Measurements from ENCODE around the gene PTPRR. TPM values are rescaled to one million over a fixed set of nuclear protein-coding genes. Genes with fewer than 3 reads are reported as not detected.

PTPRR gene
- total and polyA plus RNA-seq, 7 donors = 0.99 to 38.6 (median 4.2) TPM

- H3K27ac ChIP-seq = no peak overlapping the region
- intact Hi-C loops (cut with DNase I) = no loop called here
- H3K4me3 ChIP-seq = no peak overlapping the region
- no peak for DNase-seq
- no peaks in the 10 kb centered on the region for H3K4me1 ChIP-seq
- H3K27me3 ChIP-seq = no peaks in the 10 kb centered on the region
- H3K9me3 ChIP-seq = no peaks in the 10 kb centered on the region
- no peak for TF ChIP-seq EP300 (IDR thresholded peaks at IDR 0.05)
- TF ChIP-seq CTCF (IDR thresholded peaks at IDR 0.05) = no peak
- TF ChIP-seq POLR2A (IDR thresholded peaks at IDR 0.05) = no peak
- TF ChIP-seq POLR2AphosphoS5 (IDR thresholded peaks at IDR 0.05) = no peak
- H3K36me3 ChIP-seq = no peaks in the 10 kb centered on the region
- 94 to 96% methylated on average over 5 of the region's 5 CpGs for WGBS, 2 donors
These were observed 248.8 kb downstream of the PTPRR start for GRCh38 chr12:70671698-70672097.

- no peaks in the 10 kb centered on the region for H3K9me3 ChIP-seq
- H3K4me3 ChIP-seq = no peak overlapping the region
- H3K27me3 ChIP-seq = no peaks in the 10 kb centered on the region
- no peak overlapping the region for H3K27ac ChIP-seq
- no peaks in the 10 kb centered on the region for H3K36me3 ChIP-seq
- WGBS, 2 donors = 72 to 81% methylated on average over 3 of the region's 3 CpGs
- DNase-seq = no peak
- H3K4me1 ChIP-seq = no peaks in the 10 kb centered on the region
- intact Hi-C loops (cut with DNase I) = no loop called here
- TF ChIP-seq CTCF (IDR thresholded peaks at IDR 0.05) = no peak
- no peak for TF ChIP-seq EP300 (IDR thresholded peaks at IDR 0.05)
- no peak for TF ChIP-seq POLR2AphosphoS5 (IDR thresholded peaks at IDR 0.05)
- TF ChIP-seq POLR2A (IDR thresholded peaks at IDR 0.05) = no peak
These were observed 249.6 kb downstream of the PTPRR start for GRCh38 chr12:70670948-70671347.

GRCh38 chr12:70667253-70667652 lies 253.3 kb downstream of the PTPRR start:
- no peak overlapping the region for H3K27ac ChIP-seq
- H3K4me3 ChIP-seq = no peak overlapping the region
- H3K27me3 ChIP-seq = no peaks in the 10 kb centered on the region
- TF ChIP-seq CTCF (IDR thresholded peaks at IDR 0.05) = no peak
- TF ChIP-seq EP300 (IDR thresholded peaks at IDR 0.05) = no peak
- TF ChIP-seq POLR2A (IDR thresholded peaks at IDR 0.05) = no peak
- TF ChIP-seq POLR2AphosphoS5 (IDR thresholded peaks at IDR 0.05) = no peak
- H3K9me3 ChIP-seq = no peaks in the 10 kb centered on the region
- WGBS, 2 donors = 92 to 96% methylated on average over 2 of the region's 2 CpGs
- H3K36me3 ChIP-seq = no peaks in the 10 kb centered on the region
- no peak for DNase-seq
- no peaks in the 10 kb centered on the region for H3K4me1 ChIP-seq
- intact Hi-C loops (cut with DNase I) = no loop called here

- WGBS, 2 donors = 94 to 99% methylated on average over 1 of the region's 1 CpG
- Histone ChIP-seq H3K27ac (no peak overlapping the region), H3K9me3 (no peaks in the 10 kb centered on the region), H3K4me3 (no peak overlapping the region), H3K4me1 (no peaks in the 10 kb centered on the region), H3K36me3 (no peaks in the 10 kb centered on the region), H3K27me3 (no peaks in the 10 kb centered on the region)
- no peak for DNase-seq
- intact Hi-C loops (cut with DNase I) = no loop called here
- no peak for TF ChIP-seq POLR2AphosphoS5 (IDR thresholded peaks at IDR 0.05)
- no peak for TF ChIP-seq EP300 (IDR thresholded peaks at IDR 0.05)
- TF ChIP-seq CTCF (IDR thresholded peaks at IDR 0.05) = no peak
- no peak for TF ChIP-seq POLR2A (IDR thresholded peaks at IDR 0.05)
These were observed 254.2 kb downstream of the PTPRR start for GRCh38 chr12:70666364-70666763.

GRCh38 chr12:70664465-70664881 lies 256.1 kb downstream of the PTPRR start:
- TF ChIP-seq POLR2A (IDR thresholded peaks at IDR 0.05) (no peak), POLR2AphosphoS5 (IDR thresholded peaks at IDR 0.05) (no peak), CTCF (IDR thresholded peaks at IDR 0.05) (no peak), EP300 (IDR thresholded peaks at IDR 0.05) (no peak)
- intact Hi-C loops (cut with DNase I) = no loop called here

More at GRCh38 chr12:70664465-70664881, 256.1 kb downstream of the PTPRR start:
- no peak for DNase-seq
- Histone ChIP-seq H3K36me3 (no peaks in the 10 kb centered on the region), H3K27me3 (no peaks in the 10 kb centered on the region), H3K4me3 (no peak overlapping the region), H3K27ac (no peak overlapping the region), H3K9me3 (no peaks in the 10 kb centered on the region), H3K4me1 (no peaks in the 10 kb centered on the region)
- WGBS, 2 donors = 69 to 79% methylated on average over 7 of the region's 7 CpGs
